Cardiac septum (tissue), 1 donor: ENCODE measurements around the gene NFATC2. TPM values are rescaled to one million over a fixed set of nuclear protein-coding genes. Genes with fewer than 3 reads are reported as not detected.

Experiments used
- DNase-seq: peaks from one replicate; pipeline ENCODE4 v3.0.0-alpha.2; 2020; ENCODE audit warnings: low spot score
- intact Hi-C: fragments of 100-400 bp; cut with DNase I; formaldehyde crosslinking; loops from one replicate; pipeline ENCODE4 v1.14.0; 2022
- microRNA-seq: library from miRNA; unstranded; fragments of <30 nt; microRNA quantifications from one replicate; pipeline ENCODE4 v1.2.0, GENCODE V29; 2020
- total RNA-seq: library from RNA; stranded (reverse); fragmentation: NEBNext Ultra II Directional; extraction: Animal tissue kit (Norgen Biotek cat#: 25700); gene quantifications from one replicate; pipeline ENCODE4 v1.2.1, GENCODE V29; 2021
- donor health status: DM: no; HTN: no; CAD: no.

The NFATC2 gene
- total RNA-seq, 1 donor from 2014 or later, result 4.3 TPM

GRCh38 chr20:51339721-51340450 lies 202.6 kb downstream of the NFATC2 start:
- intact Hi-C loops, result no loop called here

GRCh38 chr20:51338692-51339440 lies 203.7 kb downstream of the NFATC2 start:
- no peak for DNase-seq
- intact Hi-C loops, result no loop called here

More at GRCh38 chr20:51339721-51340450, 202.6 kb downstream of the NFATC2 start:
- no peak for DNase-seq

DNA sequence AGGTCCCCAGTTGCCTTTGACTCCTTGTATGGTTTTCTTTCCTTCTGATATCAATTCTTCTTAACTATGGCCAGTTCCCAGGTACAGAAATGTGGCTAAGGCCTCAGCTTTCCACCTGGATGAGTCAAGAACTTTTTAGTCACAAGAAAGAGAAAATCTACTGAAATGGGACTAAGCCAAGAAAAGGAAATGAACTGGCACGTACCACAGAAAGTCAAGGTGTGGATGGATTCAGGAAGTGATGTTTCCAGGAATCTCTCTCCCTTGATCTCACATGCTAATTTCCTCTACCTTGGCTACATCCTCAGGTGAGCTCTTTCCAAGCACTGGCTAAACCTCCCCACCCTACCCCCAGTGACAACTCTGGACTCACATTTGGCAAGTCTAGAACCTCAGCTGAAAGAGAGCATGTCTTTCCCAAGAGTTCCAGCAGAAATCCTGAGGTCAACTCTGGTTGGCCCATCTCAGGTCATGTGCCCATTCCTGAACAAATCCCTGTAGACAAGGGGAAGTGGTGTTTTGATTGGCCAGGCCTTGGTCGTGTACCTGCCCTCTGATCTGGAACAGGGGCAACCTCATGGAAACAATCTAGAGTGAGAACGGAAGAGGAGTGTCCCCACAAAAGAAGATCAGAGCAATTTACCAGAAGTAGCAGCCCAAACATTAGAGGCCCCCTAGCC lies 205.3 kb downstream of the NFATC2 start:
- intact Hi-C loops, result no loop called here
- no peak for DNase-seq

Small RNA genes within 50 kb of the gene (microRNA-seq; reads per million reads assigned to microRNA genes)
- not detected for gene MIR3194

Other genes starting within 250 kb of the NFATC2 start
- gene ATP9A, start 225.7 kb upstream of the NFATC2 start, total RNA-seq, result 25.4 TPM